Adrenal gland (tissue), 5 donors: Measurements from ENCODE around the gene RASEF.

ENCODE experiments used
- POLR2A ChIP-seq, 2 donors: fragments of 450-650 bp; IDR thresholded peaks; one replicate each; pipeline ENCODE4 v1.6.1; 2017; ENCODE audit warnings: antibody characterized with exemption in 2 of 2, mild to moderate bottlenecking in 2 of 2, moderate library complexity in 1 of 2
- TF ChIP-seq, protein P1 (sequence below), 6 experiments: fragments of 450-650 bp in 4 of 6; fragments of 200-600 bp in 2 of 6; sonication (generic) in 1 of 6; IDR thresholded peaks; 1 replicate in 5 of 6; 2 replicates in 1 of 6; pipeline versions ENCODE4 v1.5.1 to v1.8.0; 2016 to 2021; ENCODE audit warnings: antibody characterized with exemption in 6 of 6, mild to moderate bottlenecking in 2 of 6, moderate library complexity in 1 of 6
- donor health status: DM: no; HTN: no; CAD: no.

DNA sequence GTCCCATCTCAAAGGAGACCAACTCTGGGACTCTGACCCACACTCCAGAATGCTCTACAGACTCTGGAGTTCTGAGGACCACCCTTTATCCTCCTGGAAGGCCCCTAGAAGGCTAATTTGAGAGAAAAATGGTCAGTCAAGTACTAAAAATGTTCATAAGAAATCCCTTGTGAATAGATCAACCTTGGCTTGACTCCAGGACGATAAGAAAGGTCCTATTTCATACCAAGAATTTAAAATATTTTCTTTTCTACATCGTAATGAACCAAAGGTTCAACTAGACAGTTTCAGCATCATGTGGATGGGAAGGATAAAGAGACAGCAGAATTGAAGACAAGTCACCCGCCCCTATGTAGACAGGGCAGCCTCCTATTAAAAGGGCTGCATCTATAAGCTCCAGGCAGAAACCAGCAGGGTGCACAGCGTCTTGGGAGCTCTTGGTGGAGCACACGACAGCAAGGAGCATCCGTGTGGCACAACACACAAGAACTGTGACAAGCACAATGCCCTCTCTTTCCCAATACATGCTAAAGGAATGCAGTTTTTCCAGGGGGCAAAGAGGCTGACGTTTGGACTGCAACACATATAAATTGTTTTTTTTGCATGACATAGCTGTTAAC, 38.3 kb downstream of the RASEF start:
- TF ChIP-seq, protein P1, sequence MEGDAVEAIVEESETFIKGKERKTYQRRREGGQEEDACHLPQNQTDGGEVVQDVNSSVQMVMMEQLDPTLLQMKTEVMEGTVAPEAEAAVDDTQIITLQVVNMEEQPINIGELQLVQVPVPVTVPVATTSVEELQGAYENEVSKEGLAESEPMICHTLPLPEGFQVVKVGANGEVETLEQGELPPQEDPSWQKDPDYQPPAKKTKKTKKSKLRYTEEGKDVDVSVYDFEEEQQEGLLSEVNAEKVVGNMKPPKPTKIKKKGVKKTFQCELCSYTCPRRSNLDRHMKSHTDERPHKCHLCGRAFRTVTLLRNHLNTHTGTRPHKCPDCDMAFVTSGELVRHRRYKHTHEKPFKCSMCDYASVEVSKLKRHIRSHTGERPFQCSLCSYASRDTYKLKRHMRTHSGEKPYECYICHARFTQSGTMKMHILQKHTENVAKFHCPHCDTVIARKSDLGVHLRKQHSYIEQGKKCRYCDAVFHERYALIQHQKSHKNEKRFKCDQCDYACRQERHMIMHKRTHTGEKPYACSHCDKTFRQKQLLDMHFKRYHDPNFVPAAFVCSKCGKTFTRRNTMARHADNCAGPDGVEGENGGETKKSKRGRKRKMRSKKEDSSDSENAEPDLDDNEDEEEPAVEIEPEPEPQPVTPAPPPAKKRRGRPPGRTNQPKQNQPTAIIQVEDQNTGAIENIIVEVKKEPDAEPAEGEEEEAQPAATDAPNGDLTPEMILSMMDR (IDR thresholded peaks at IDR 0.05), result no peak
- TF ChIP-seq POLR2A (IDR thresholded peaks at IDR 0.05), result no peak
